ENCODE measurements around the gene CXorf65.

The CXorf65 gene

DNA sequence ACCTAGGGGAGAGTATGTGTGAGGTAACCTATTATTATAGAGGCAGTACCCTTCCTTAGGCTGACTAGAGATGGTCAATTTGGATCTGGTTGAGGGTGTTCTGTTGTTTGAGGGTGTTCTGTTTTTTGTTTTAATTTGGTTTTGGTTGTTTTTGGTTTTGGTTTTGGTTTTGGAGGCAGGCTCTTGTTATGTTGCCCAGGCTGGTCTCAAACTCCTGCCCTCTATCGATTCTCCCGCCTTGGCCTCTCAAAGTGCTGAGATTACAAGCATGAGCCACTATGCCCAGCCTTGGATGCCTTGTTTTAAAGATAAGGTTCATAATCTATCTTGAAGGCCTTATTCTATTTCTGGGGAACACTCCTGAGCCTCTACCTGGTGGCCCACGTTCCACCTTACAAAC, 912 bp downstream of the CXorf65 start:
- no peak for DNase-seq

DNA sequence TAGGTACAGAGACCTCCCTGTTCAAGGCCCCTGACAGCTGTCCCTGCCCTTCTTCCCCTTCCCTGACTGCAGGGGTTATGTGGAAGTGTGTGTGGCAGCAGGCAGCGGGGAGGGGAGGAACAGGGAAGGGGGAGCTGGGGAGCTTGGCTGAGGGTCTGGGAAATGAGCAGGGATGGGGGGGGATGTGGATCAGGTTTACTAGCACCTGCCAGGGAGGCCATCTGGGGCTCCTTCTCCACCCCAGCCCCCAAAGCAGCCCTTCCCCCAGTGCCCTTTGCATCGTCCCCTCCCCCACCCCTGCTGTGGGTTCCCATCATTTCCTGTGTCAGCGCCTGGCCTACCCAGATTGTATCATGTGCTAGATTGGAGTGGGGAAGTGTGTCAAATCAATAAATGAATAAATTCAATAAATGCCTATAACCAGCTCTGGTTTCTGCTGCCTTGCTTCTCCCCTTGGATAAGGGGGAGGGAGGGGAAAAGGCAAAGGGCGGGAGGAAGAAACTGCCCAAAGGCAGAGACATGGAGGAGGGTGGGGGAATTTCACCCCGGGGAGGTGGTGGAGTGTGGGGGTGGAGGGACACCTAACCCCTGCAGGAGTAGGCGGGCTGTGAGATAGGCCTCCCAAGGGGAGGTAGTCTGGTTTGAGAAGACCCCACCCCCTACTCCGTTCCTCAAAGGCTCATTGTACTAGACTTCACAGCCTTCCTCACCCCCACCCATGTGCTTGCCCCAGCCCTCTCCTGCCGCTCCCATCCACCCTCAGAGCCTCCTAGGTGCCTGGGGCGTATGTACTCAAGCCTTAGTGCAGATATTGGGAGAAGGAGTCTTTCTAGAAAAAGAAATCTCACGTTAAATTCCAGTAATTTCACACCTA, 3.2 kb downstream of the CXorf65 start:
- DNase-seq = no peak

DNA sequence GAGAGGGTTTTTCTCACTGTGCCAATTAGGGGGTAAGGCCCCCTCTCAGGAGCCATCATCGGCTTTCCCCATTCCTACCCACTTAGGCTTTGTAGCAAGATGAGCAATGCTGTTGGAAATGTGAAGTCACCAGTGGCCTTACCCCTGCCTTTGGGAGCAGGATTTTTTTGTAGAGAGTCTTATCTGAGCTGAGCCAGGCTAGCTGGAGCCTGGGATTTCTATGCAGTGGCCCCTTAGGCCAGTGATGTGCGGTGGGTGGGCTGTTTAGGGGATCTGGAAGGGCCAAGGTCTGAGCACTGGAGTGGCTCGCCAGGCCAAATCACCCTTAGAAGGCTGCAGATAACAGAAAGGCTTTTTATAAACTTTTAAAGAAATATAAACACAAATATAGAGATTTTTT, 4.2 kb downstream of the CXorf65 start:
- DNase-seq = no peak

DNA sequence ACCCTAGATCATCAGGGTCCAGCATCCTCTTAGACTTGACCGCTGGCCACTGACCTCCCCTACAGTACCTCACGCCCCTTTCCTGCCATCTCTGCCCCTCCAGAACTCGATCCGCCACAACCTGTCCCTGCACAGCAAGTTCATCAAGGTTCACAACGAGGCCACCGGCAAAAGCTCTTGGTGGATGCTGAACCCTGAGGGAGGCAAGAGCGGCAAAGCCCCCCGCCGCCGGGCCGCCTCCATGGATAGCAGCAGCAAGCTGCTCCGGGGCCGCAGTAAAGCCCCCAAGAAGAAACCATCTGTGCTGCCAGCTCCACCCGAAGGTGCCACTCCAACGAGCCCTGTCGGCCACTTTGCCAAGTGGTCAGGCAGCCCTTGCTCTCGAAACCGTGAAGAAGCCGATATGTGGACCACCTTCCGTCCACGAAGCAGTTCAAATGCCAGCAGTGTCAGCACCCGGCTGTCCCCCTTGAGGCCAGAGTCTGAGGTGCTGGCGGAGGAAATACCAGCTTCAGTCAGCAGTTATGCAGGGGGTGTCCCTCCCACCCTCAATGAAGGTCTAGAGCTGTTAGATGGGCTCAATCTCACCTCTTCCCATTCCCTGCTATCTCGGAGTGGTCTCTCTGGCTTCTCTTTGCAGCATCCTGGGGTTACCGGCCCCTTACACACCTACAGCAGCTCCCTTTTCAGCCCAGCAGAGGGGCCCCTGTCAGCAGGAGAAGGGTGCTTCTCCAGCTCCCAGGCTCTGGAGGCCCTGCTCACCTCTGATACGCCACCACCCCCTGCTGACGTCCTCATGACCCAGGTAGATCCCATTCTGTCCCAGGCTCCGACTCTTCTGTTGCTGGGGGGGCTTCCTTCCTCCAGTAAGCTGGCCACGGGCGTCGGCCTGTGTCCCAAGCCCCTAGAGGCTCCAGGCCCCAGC, 5.7 kb downstream of the CXorf65 start:
- DNase-seq = no peak

DNA sequence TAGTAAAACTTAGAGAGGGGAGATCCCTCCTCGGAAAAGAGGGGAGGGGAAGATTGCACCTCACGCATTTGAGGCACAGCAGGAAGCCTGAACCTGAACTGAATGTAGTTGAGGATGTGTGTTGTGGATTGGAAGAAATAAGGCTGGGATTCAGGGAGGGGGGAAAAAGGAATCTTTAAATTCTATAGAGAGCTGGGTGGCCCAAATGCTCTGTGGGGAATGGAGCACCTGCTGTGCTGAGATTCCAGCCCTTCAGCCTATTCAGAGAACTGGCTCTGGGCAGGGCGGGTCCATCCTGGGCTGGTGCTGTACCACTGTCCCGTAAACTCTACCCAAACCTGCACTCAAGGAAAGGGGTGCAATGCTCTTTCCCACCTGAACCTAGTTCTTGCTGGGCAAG, 6.8 kb downstream of the CXorf65 start:
- no peak for DNase-seq

DNA sequence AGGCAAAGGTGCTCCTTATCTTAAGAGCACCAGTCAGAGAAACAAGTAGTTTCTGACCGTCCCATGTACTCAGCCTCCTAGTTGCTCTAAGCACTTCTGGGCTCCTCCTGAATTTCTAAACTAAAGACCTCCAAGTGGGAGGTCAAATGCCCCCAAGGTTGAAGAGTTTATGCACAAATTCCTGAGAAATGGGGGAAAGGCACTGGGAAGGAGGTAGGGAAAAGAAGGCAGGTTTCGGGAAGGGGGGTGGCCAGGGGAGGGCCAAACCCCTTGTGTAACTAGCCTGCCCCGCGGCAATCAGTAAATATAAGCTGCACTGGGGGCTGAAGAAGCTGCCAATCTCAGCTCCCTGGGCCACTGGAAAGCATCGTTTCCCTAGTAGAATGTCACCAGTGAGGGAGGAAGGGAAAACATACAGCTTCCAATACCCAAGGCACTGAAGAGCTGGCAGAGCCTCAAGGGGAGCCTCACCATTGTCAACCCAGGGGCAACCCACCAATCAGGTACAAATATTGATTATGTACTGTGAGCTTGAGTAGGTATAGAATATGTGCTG, 7.5 kb downstream of the CXorf65 start:
- DNase-seq = no peak

DNA sequence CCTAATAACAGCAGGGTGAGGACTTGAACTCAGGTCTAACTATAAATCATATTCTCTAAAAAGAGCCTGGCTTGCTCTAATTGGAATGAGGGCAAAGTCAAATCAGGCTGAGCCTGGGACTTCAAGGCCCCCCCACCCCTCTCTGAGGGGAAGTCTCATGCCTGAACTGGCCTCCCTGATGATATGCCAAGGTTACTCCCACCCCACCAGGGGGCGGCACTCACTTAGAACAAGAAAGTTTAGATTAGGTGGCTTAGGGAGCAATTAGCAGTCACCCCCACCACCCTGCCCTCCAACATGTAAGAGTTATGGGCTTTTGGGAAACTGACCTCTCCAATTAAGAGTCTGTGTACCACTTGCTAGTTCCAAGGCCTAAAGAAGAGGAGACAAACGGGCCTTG, 8.2 kb downstream of the CXorf65 start:
- peak; percentile 41 for DNase-seq

DNA sequence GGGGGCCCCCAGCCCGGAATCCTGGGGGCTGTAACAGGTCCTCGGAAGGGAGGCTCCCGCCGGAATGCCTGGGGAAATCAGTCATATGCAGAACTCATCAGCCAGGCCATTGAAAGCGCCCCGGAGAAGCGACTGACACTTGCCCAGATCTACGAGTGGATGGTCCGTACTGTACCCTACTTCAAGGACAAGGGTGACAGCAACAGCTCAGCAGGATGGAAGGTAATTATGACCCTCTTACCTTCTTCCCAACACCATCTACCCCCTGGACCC, 9.8 kb downstream of the CXorf65 start:
- DNase-seq = no peak

DNA sequence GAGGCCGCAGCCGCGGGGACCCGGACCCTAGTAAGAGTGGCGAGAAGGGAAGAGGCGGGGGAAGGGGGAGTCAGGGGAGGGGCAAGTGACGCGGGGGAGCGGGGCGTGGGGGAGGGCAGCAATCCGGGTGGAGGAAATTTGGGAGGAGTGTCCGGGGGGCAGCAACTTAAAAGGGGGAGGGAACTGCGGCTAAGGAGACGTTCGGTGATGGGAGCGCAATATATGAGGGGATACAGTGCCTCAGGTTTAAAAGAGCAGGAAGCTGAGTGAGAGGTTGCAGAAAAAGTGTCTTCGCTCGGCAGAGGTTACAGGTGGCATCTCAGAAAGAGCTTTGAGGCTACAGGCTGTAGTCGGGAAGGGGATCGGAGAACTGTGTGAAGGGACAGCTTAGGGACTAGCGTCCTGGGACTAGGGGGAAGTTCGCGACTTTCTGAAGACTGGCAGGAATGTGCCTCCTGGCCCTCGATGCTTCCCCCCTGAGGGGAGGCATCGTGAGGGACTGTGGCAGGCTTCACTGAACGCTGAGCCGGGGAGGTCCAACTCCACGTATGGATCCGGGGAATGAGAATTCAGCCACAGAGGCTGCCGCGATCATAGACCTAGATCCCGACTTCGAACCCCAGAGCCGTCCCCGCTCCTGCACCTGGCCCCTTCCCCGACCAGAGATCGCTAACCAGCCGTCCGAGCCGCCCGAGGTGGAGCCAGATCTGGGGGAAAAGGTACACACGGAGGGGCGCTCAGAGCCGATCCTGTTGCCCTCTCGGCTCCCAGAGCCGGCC, 10.4 kb downstream of the CXorf65 start:
- peak; percentile 54 for DNase-seq

DNA sequence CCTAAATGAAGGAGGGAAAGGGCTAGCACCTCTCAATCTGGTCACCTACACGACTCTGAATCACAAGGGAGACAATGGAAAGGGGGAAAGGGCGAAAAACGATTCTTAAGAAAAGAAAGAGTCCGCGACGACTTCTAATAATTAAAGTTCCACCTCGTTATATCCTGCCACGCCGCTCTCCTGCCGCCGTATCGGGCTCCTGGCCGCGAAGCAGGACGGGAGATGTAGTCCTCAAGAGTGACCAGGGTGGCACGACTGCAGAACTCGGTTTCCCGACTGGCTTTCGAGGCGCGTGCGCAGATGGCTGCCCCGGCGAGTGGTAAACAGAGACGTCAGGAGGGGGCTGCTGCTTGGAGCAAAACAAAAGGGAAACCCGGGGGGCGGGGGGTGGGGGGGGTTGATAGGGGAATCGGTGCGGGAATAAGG, 11.0 kb downstream of the CXorf65 start, which contains the start of gene FOXO4:
Gene FOXO4, plus strand, starts transcription at position 297 of the 426 bp plus-strand sequence. CDS start 678 bp downstream, outside the sequence.
- DNase-seq = peak; percentile 83

DNA sequence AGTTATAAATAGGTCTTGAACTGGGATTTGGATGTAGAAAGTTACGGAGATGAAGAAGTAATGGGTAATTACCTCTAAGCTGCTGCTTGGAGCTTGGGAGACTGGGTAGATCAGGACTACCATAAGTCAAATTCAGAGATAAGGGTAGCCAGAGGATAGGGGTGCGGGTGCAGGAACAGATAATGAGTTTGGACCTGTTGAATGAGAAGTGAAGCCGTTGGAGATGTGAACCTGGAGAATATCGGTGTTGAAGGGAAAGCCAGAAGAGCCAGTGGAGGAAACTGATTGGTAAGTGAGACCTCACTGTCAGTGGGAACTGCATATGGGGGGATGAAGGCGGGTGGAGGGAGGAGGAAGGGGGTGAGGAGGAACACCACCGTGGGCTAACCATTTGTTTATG, 11.5 kb downstream of the CXorf65 start:
- no peak for DNase-seq

DNA sequence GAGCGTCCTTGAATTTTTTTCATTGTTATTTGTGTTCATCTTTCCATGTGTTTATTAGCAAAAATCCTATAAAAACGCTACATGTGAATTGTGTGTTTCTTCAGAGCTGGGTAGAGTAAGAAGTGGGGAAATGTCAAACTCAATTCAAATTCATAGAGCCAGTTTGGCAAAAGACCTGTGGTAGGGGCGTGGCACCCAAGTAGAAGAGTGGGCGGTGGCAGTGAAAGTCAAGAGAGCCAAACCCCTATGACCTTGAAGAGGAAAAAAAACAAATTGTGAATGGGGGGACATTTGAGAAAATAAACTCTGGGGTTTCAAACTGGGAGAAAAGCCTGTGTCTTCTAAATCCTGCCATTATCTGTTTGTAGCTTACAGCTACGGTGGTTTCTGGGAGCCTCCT, 15.3 kb downstream of the CXorf65 start:
- DNase-seq = no peak

DNA sequence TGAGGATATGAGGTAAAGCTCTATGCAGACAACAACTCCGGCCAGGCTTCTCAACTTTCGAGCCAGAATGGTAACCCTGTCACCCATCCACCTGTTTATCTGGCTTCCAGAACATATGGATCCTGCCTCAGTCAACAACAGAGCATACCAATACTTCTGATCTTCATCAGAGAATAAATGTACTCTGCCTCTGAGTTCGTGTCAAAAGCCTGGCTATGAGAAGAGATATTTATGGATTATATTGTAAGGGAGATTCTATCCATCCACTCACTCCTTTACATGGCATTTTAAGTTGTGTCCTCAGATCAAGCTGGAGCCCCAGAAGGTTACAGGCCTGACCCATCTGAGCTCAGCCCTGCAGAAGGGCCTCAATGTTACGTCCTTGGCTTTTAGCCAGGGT, 20.6 kb downstream of the CXorf65 start:
- no peak for DNase-seq

DNA sequence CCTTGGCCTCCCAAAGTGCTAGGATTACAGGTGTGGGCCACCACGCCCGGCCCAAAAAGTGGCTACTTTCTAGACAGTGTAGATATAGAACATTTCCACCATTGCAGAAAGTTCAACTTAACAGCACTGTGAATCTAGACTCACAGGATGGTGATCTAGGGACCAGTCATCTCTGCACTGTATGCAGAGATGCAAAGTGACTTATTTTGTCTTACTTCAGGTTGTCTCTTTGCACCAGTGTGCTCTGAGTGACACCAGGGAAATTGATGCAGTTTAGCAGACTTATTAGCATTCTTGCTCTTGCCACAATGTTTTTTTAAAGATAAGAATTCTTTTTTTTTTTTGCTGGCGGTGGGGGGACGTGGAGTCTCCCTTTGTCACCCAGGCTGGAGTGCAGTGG, 23.7 kb downstream of the CXorf65 start:
- no peak for DNase-seq

DNA sequence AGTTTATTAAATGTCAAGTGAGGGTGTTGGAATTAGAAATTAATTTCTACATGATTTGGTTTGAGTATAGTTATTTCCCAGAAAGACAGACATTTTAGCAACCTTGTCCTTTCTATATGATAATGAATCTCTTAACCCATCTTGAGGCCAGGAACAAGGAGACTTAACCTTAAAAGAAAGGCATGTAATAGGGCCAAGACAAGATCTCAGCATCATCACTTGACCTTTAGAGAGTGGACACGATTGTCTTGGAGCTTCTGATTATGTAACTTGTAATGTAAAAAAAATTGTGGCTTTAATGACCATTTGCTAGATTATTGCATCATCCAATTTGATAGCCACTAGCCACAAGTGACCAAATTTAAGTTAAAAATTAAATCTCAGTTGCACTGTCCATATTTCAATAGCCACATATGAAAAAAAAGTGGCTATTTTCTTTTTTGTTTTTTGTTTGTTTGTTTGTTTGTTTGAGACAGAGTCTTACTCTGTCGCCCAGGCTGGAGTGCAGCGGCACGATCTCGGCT, 24.4 kb downstream of the CXorf65 start:
- DNase-seq = no peak

DNA sequence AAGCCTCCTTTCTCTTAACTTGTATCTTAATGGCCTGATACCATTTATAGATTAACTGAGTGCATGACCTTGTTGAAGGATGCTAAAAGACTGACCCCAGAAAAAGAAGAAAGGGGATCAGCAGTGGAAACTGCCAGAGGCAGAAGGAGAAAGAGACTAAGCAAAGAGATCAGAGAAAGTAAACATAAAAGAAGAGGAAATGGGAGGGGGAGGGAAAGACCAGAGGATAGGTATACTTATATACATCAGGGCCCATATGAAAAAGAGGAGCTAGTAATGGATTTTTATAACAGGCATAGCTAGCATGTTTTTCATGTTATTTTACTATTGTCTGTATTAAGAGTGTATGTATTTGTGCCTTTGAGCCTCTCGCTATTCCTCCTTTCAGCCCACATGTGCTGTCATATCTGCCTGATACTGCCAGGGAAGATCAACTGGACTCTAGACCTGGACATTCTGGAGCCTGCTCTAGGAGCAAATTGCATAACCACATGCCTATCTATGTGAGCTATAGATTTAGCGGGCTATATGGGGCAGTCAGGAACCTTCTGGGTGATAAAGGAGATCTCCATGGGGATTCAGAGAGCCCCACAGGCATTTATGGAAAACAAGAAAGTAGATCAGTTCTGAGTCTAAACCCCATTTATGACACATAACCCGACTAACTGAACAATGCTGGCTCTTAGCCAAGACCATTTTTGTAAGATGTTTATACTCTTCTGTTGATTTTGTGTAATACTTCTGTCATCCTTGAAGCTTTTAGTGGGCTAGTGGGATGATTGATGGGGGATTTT, 25.0 kb downstream of the CXorf65 start:
- DNase-seq = peak; percentile 13

DNA sequence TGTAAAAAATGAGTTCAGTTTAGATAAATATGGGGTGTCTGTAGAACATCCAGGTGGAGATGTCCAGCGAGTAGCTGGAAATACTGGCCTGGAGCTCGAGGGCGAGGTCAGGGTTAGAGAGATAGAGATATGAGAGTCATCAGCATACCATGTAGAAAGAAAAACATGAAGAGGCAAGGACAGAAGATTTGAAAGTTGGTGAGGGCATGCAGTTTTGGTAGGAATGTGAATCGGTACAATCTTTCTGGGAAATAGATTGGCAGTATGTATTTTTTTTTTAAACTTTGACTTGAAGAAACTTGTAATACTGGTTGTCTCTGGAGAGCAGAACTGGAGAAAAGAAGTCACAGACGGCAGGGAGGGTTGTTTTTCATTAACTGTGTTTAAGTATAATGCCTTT, 36.0 kb downstream of the CXorf65 start:
- no peak for DNase-seq

DNA sequence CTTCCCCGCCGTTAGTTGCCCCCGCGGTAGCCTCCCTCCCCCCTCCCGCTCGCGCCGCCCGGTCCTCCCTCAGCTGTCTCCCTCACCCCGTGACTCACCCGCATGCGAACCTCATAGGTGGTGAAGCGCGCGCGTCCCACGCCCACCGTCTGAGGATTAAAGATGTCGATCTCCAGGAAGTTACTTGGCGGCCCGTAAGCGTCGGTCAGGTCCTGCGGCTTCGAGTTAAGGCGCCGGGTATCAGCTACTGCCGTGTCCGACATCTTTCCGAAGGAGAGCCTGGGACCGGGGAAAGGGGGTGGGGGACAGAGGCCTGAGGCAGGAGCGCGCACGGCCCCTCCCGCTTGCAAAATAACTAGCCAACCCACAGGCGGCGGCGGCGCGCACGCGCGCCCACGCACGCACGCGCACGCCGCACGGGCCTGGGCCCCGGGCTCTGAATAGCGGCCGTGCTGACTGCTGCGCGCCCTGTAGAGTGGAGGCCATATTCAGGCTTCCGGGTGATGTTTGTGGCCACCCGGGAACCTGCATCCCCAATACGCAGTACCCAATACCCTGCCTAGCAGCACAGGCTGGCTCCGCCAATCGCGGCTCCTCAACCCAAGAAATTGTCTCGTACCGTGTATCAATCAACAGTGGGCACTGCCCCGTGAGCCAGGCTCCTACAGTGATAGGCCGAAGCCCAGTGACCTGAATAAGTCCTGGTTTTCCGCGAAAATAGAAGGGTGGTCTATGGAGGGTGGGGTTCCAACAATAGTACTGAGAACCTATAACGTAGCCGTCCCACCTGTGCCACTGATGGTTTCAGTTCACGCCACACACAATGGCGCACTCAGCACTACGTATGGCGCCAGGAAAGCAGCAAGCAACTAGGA, 38.3 kb downstream of the CXorf65 start, which contains the start of gene SNX12:
Gene SNX12, minus strand, starts transcription at position 291 of the 875 bp plus-strand sequence. Its CDS starts 28 bp downstream, at position 263.
- DNase-seq = peak; percentile 92

DNA sequence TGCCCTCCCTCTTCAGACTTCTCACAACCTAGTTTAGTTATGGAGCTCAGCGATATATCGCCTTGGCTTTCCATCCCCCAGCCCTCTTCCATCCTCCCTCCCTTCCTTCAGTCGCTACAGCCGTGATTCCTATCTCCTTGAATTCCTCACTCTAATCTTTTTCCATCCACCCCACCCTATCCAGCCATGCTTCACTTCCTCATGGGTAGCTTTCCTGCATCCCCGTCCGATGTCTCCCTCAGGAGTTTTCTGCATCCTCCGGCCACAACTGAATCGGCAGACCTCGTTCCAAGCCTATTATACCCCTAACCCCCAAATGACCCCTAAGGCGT, 38.9 kb downstream of the CXorf65 start:
- DNase-seq = no peak

DNA sequence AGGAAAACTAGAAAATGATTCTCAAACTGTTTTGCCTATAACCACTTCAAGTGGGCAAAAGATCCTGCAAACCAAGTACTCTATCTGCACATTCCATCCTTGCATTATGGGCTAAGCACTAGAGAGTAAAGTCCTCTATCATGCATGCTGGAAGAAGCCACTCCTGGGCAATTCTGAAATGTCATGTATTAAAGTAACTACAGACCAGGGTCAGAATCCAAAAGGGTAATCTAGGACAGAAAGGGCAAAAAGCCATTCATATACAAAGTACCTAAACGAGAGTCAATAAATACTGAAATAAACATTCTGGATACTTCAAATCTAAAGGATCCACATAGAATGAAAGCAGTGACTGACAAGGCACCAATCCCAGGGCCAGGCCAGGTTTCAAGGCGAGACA, 39.5 kb downstream of the CXorf65 start:
- no peak for DNase-seq

DNA sequence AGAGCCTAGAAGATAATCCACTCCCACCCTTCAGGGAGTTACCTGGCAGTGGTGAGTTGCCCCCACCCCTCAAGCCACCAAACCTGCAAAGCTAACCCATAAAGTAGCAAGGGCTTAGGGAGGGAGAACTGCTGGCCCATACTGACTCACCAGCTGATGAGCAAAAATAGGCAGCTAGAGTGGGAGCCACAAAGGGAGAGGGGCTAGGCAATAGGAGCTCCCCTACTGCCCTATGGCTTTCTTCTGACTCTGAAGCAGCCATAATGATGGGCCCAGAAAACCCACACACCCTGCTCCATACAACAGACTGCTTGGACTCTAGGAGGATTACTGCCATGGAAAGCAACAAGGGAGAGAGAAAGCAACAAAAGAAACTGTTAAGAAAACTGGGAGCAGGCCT, 46.4 kb downstream of the CXorf65 start:
- DNase-seq = no peak
